Endothelial cell of umbilical vein (primary cell): ENCODE data around the gene SETD2. TPM values are rescaled to one million over a fixed set of nuclear protein-coding genes. Genes with fewer than 3 reads are reported as not detected.
A peak's percentile ranks its signal among the peaks of the same experiment; 100 is the strongest.

ENCODE experiments used
- BruUV-seq: library from RNA; stranded (reverse); fragments of 400-500 nt; replicated peaks from 2 replicates; lab custom pipeline; 2021; lab: Mats Ljungman, UMichigan
- CTCF ChIA-PET: fragments of 300-600, 350-600 bp; sonication (Branson Sonifier 250); formaldehyde crosslinking; loops from one replicate; lab custom pipeline; 2021; ENCODE audit warnings: antibody characterized with exemption, inconsistent platforms; lab: Charles Lee
- POLR2A ChIA-PET: fragments of 300-600, 350-600 bp; sonication (Branson Sonifier 250); formaldehyde crosslinking; loops from one replicate; lab custom pipeline; 2021; ENCODE audit warnings: antibody characterized with exemption, inconsistent platforms; lab: Charles Lee
- DNase-seq: peaks from one replicate; pipeline ENCODE4 v3.0.0-alpha.2; 2011; ENCODE audit warnings: low read depth, low spot score
- FAIRE-seq: peaks from 2 replicates; lab custom pipeline; 2011; peaks lifted over from hg19 to GRCh38; lab: Jason Lieb, UNC
- H2AFZ ChIP-seq: 2 replicates; pipeline ENCODE4 v1.6.0; 2012; ENCODE audit warnings: low read depth, low read length, control low read depth, inconsistent platforms
- H3K27ac ChIP-seq: 2 replicates; pipeline ENCODE4 v1.5.1; 2011; ENCODE audit warnings: low read depth, mild to moderate bottlenecking, control low read depth, low read length, moderate library complexity; ENCODE audit not compliant: insufficient read depth
- H3K27me3 ChIP-seq, 2 experiments: 2 replicates each; pipeline versions ENCODE4 v1.6.0 to v1.6.1; 2011; ENCODE audit warnings: low read length in 2 of 2, mixed read lengths in 1 of 2; ENCODE audit not compliant: control insufficient read depth in 2 of 2, insufficient read depth in 2 of 2
- H3K36me3 ChIP-seq, 2 experiments: 2 replicates in 1 of 2; 3 replicates in 1 of 2; pipeline ENCODE4 v1.5.1; 2011; ENCODE audit warnings: low read length in 2 of 2, mild to moderate bottlenecking in 1 of 2, moderate library complexity in 1 of 2; ENCODE audit not compliant: control insufficient read depth in 2 of 2, insufficient read depth in 2 of 2; ENCODE audit errors: extremely low read depth in 1 of 2
- H3K4me1 ChIP-seq: 3 replicates; pipeline ENCODE4 v1.5.1; 2011; ENCODE audit warnings: mild to moderate bottlenecking, low read length; ENCODE audit not compliant: control insufficient read depth, insufficient read depth; ENCODE audit errors: extremely low read depth
- H3K4me2 ChIP-seq: 2 replicates; pipeline ENCODE4 v1.6.1; 2011; ENCODE audit warnings: low read length, control low read depth, mixed read lengths; ENCODE audit not compliant: insufficient read depth
- H3K4me3 ChIP-seq, 3 experiments: fragments of 200-600 bp in 1 of 3; sonication (generic), shearing (Covaris generic) in 1 of 3; replicated peaks in 1 of 3; 2 replicates each; pipeline ENCODE4 v1.5.1; 2011 to 2016; ENCODE audit warnings: control low read depth in 3 of 3, low read length in 3 of 3, mild to moderate bottlenecking in 2 of 3, inconsistent platforms in 1 of 3, low read depth in 1 of 3, moderate library complexity in 1 of 3; ENCODE audit not compliant: insufficient read depth in 1 of 3
- H3K79me2 ChIP-seq: 2 replicates; pipeline ENCODE4 v1.6.0; 2012; ENCODE audit warnings: low read length, inconsistent platforms; ENCODE audit not compliant: control insufficient read depth, insufficient read depth
- H3K9ac ChIP-seq: replicated peaks from 2 replicates; pipeline ENCODE3; 2011; ENCODE audit warnings: low read length, control low read depth; ENCODE audit not compliant: insufficient read depth; ENCODE audit errors: extremely low read depth
- H3K9me1 ChIP-seq: replicated peaks from 3 replicates; pipeline ENCODE4 v1.6.0; 2011; ENCODE audit warnings: mild to moderate bottlenecking, low read length; ENCODE audit not compliant: control insufficient read depth, insufficient read depth; ENCODE audit errors: extremely low read depth
- H3K9me3 ChIP-seq: replicated peaks from 2 replicates; pipeline ENCODE4 v1.5.1; 2012; ENCODE audit warnings: low read length, inconsistent platforms; ENCODE audit not compliant: control insufficient read depth, insufficient read depth
- H4K20me1 ChIP-seq: replicated peaks from 2 replicates; pipeline ENCODE3; 2011; ENCODE audit warnings: mild to moderate bottlenecking, low read length; ENCODE audit not compliant: control insufficient read depth, insufficient read depth; ENCODE audit errors: extremely low read depth
- EZH2 ChIP-seq: IDR thresholded peaks from 2 replicates; pipeline ENCODE4 v1.6.1; 2012; ENCODE audit warnings: borderline replicate concordance, low read depth, mild to moderate bottlenecking, moderate library complexity, low read length, inconsistent platforms; ENCODE audit not compliant: severe bottlenecking
- FOS ChIP-seq: IDR thresholded peaks from 2 replicates; pipeline ENCODE4 v1.6.1; 2011; ENCODE audit warnings: mild to moderate bottlenecking, low read length, moderate library complexity, borderline replicate concordance; ENCODE audit not compliant: insufficient read depth
- GATA2 ChIP-seq: IDR thresholded peaks from 2 replicates; pipeline ENCODE4 v1.7.0; 2011; ENCODE audit warnings: low read depth, mild to moderate bottlenecking, moderate library complexity, mixed read lengths, low read length; ENCODE audit not compliant: insufficient read length, insufficient read depth
- JUN ChIP-seq: IDR thresholded peaks from 2 replicates; pipeline ENCODE4 v1.6.1; 2011; ENCODE audit warnings: borderline replicate concordance, low read depth; ENCODE audit not compliant: insufficient read length, insufficient read depth
- POLR2A ChIP-seq: IDR thresholded peaks from 2 replicates; pipeline ENCODE4 v1.6.1; 2012; ENCODE audit warnings: low read depth, mild to moderate bottlenecking, control low read depth, low read length
- POLR2AphosphoS5 ChIP-seq: IDR thresholded peaks from 2 replicates; pipeline ENCODE4 v1.6.1; 2012; ENCODE audit warnings: low read depth, mild to moderate bottlenecking, control low read depth, low read length, moderate library complexity; ENCODE audit not compliant: insufficient read depth
- dilution Hi-C: fragments of 300-500 bp; cut with MboI; formaldehyde crosslinking; loops from one replicate; pipeline ENCODE4 v1.15.0; 2019; ENCODE audit warnings: low sequenced_read_pairs; ENCODE audit not compliant: extremely low pct_ligation_motif_present
- intact Hi-C: fragments of 100-400 bp; cut with micrococcal nuclease; formaldehyde crosslinking; loops from one replicate; pipeline ENCODE4 v1.10.0; 2022
- polyA plus RNA-seq, 4 experiments: library from polyadenylated mRNA; depleted of rRNA in 3 of 4; stranded (reverse) in 3 of 4; unstranded in 1 of 4; fragments of >200 nt; gene quantifications; 2 replicates each; pipeline versions ENCODE4 v1.2.1 to v1.2.3, GENCODE V29; 2011 to 2012; ENCODE audit warnings: missing spikeins in 1 of 4
- total RNA-seq: library from RNA; stranded (reverse); gene quantifications from 2 replicates; pipeline ENCODE4 v1.2.3, GENCODE V29; 2021

Gene SETD2
- total and polyA plus RNA-seq, 2 donors (not counting 3 experiments of a cell fraction or from before 2014, with no cell fraction given): 13.7 to 41.4 TPM

- Histone ChIP-seq H3K27ac (peak within 1 kb of the TSS; percentile 61), H3K9me3 (no peaks in the 10 kb centered on the region), H3K9ac (peak within 1 kb of the TSS; percentile 70), H3K36me3 (no peaks in the 10 kb centered on the region), H2AFZ (peak within 1 kb of the TSS; percentile 73), H4K20me1 (no peaks in the 10 kb centered on the region), H3K4me2 (peak within 1 kb of the TSS; percentile 86), H3K4me1 (peaks cover 38% of the 10 kb centered on the region), H3K9me1 (no peaks in the 10 kb centered on the region), H3K27me3 (no peaks in the 10 kb centered on the region), H3K79me2 (peaks cover 46% of the 10 kb centered on the region), H3K4me3 (peak within 1 kb of the TSS; percentile 56 to 77 (median 71))
- FAIRE-seq: peak; percentile 92
- intact Hi-C loops: loop anchor here (1.0 to 2.0 kb wide), 4 partner anchors 8 to 401 kb away; no protein-coding TSS in a partner anchor
- BruUV-seq: TSS peak; percentile 2
- dilution Hi-C loops: no loop called here
- TF ChIP-seq GATA2 (no peak), FOS (no peak), POLR2A (peak; percentile 81), JUN (no peak), POLR2AphosphoS5 (peak; percentile 77), EZH2 (no peak)
- ChIA-PET POLR2A (interaction anchor here (0.5 to 1.2 kb wide), 5 partner anchors 21 to 49 kb away, joined by 3 to 6 read pairs (median 3); no protein-coding TSS in a partner anchor), CTCF (interaction anchor here (0.6 to 6.4 kb wide), 6 partner anchors 18 to 345 kb away, joined by 3 to 52 read pairs (median 4); no protein-coding TSS in a partner anchor)
- DNase-seq: peak; percentile 92
Observed at GRCh38 chr3:46978985-46979944, 184.6 kb downstream of the SETD2 start, which contains the start of gene NBEAL2. TSS of gene NBEAL2 (plus strand) at chr3:46979666. CDS start at chr3:46979862, 196 bp downstream.
